Hepatocyte (in vitro differentiated cells): ENCODE data around the gene ATP5PF. TPM values are rescaled to one million over a fixed set of nuclear protein-coding genes. Genes with fewer than 3 reads are reported as not detected.

ENCODE experiments used
- DNase-seq: peaks from one replicate; pipeline ENCODE4 v3.0.0-alpha.2; 2016; ENCODE audit warnings: low spot score
- H2AFZ ChIP-seq: fragments of 200-600 bp; sonication (generic); 2 replicates; pipeline ENCODE4 v1.6.0; 2016; ENCODE audit warnings: antibody characterized with exemption, mild to moderate bottlenecking
- H3K27ac ChIP-seq: fragments of 200-600 bp; sonication (generic); 2 replicates; pipeline ENCODE4 v1.5.1; 2016; ENCODE audit warnings: mild to moderate bottlenecking
- H3K27me3 ChIP-seq: fragments of 200-600 bp; sonication (generic); 2 replicates; pipeline ENCODE4 v1.6.1; 2016
- H3K36me3 ChIP-seq: fragments of 200-600 bp; sonication (generic); replicated peaks from 2 replicates; pipeline ENCODE4 v1.5.1; 2016; ENCODE audit warnings: low read depth; ENCODE audit not compliant: insufficient read depth
- H3K4me1 ChIP-seq: fragments of 200-600 bp; sonication (generic); 2 replicates; pipeline ENCODE4 v1.5.1; 2016; ENCODE audit warnings: mild to moderate bottlenecking, moderate library complexity; ENCODE audit not compliant: insufficient read depth
- H3K4me2 ChIP-seq: fragments of 200-600 bp; sonication (generic); 2 replicates; pipeline ENCODE4 v1.6.0; 2016
- H3K4me3 ChIP-seq: fragments of 200-600 bp; sonication (generic); 2 replicates; pipeline ENCODE4 v1.5.1; 2016; ENCODE audit warnings: mild to moderate bottlenecking
- H3K79me2 ChIP-seq: fragments of 200-600 bp; sonication (generic); 2 replicates; pipeline ENCODE4 v1.6.0; 2017; ENCODE audit warnings: mild to moderate bottlenecking
- H3K9me2 ChIP-seq: fragments of 200-600 bp; sonication (generic); replicated peaks from 2 replicates; pipeline ENCODE4 v1.6.0; 2017; ENCODE audit warnings: mild to moderate bottlenecking; ENCODE audit not compliant: insufficient read depth
- H3K9me3 ChIP-seq: fragments of 200-600 bp; sonication (generic); 2 replicates; pipeline ENCODE4 v1.5.1; 2016; ENCODE audit warnings: low read depth, mild to moderate bottlenecking
- H4K20me1 ChIP-seq: fragments of 200-600 bp; sonication (generic); 2 replicates; pipeline ENCODE4 v1.6.0; 2016; ENCODE audit warnings: mild to moderate bottlenecking; ENCODE audit not compliant: insufficient read depth, poor library complexity, severe bottlenecking
- CTCF ChIP-seq: fragments of 200-600 bp; sonication (generic); IDR thresholded peaks from 2 replicates; pipeline ENCODE4 v1.5.1; 2016; ENCODE audit warnings: antibody characterized with exemption, mild to moderate bottlenecking; ENCODE audit not compliant: poor library complexity
- EZH2 ChIP-seq: fragments of 200-600 bp; sonication (generic); IDR thresholded peaks from 2 replicates; pipeline ENCODE4 v1.6.1; 2016; ENCODE audit warnings: antibody characterized with exemption, mild to moderate bottlenecking, borderline replicate concordance
- EZH2phosphoT487 ChIP-seq: fragments of 200-600 bp; sonication (generic); IDR thresholded peaks from one replicate; pipeline ENCODE4 v1.6.1; 2018; ENCODE audit warnings: antibody characterized with exemption, mild to moderate bottlenecking, low read depth, moderate library complexity; ENCODE audit not compliant: unreplicated experiment, severe bottlenecking
- WGBS: methylation state at CpG from one replicate; pipeline ENCODE4 v1.1.6; 2016; ENCODE audit warnings: low lambda C conversion rate; ENCODE audit errors: missing lambda C conversion rate; 5-methylcytosine and 5-hydroxymethylcytosine counted together
- polyA plus RNA-seq: library from polyadenylated mRNA; unstranded; fragments of >200 nt; fragmentation: Nextera tagmentation; extraction: Ambion mirVana; gene quantifications from 2 replicates; pipeline ENCODE4 v1.2.1, GENCODE V29; 2016
- total RNA-seq: library from RNA; depleted of rRNA; stranded (reverse); fragments of >200 nt; gene quantifications from 2 replicates; pipeline ENCODE4 v1.2.3, GENCODE V29; 2014

The ATP5PF gene
- total and polyA plus RNA-seq, 2 experiments from 2014 or later = 178 to 510 TPM

- Histone ChIP-seq H2AFZ (no peak overlapping the region), H3K79me2 (no peaks in the 10 kb centered on the region), H3K4me3 (no peak overlapping the region), H3K27ac (no peak overlapping the region), H4K20me1 (no peaks in the 10 kb centered on the region), H3K4me2 (no peak overlapping the region), H3K9me2 (no peaks in the 10 kb centered on the region), H3K9me3 (no peaks in the 10 kb centered on the region), H3K36me3 (no peaks in the 10 kb centered on the region), H3K27me3 (no peaks in the 10 kb centered on the region), H3K4me1 (no peaks in the 10 kb centered on the region)
- no peak for DNase-seq
- TF ChIP-seq EZH2phosphoT487 = no peak
- TF ChIP-seq EZH2 = no peak
- TF ChIP-seq CTCF = no peak
- WGBS = 84% methylated on average over 3 of the region's 3 CpGs
These were observed 42.7 kb downstream of the ATP5PF start for GRCh38 chr21:25691976-25692375.

- no peak overlapping the region for H3K4me2 ChIP-seq
- H3K9me2 ChIP-seq = no peaks in the 10 kb centered on the region
- no peaks in the 10 kb centered on the region for H3K4me1 ChIP-seq
- H3K79me2 ChIP-seq = no peaks in the 10 kb centered on the region
- H3K9me3 ChIP-seq = no peaks in the 10 kb centered on the region
- H3K36me3 ChIP-seq = no peaks in the 10 kb centered on the region
- WGBS = 71% methylated on average over 1 of the region's 1 CpG
- no peak for DNase-seq
- no peak overlapping the region for H3K4me3 ChIP-seq
- H3K27ac ChIP-seq = no peak overlapping the region
- no peaks in the 10 kb centered on the region for H3K27me3 ChIP-seq
- no peak overlapping the region for H2AFZ ChIP-seq
- no peaks in the 10 kb centered on the region for H4K20me1 ChIP-seq
- no peak for TF ChIP-seq EZH2phosphoT487
- TF ChIP-seq CTCF = no peak
- no peak for TF ChIP-seq EZH2
These were observed 45.5 kb downstream of the ATP5PF start for GRCh38 chr21:25689226-25689625.

GRCh38 chr21:25688275-25689155 lies 46.2 kb downstream of the ATP5PF start:
- H3K9me2 ChIP-seq = no peaks in the 10 kb centered on the region
- no peak for TF ChIP-seq EZH2phosphoT487
- TF ChIP-seq EZH2 = no peak
- TF ChIP-seq CTCF = no peak
- no peaks in the 10 kb centered on the region for H3K79me2 ChIP-seq
- WGBS = 91% methylated on average over 9 of the region's 9 CpGs
- DNase-seq = no peak
- no peaks in the 10 kb centered on the region for H3K4me1 ChIP-seq
- H3K4me3 ChIP-seq = no peak overlapping the region
- no peaks in the 10 kb centered on the region for H3K36me3 ChIP-seq
- no peak overlapping the region for H3K27ac ChIP-seq
- H4K20me1 ChIP-seq = no peaks in the 10 kb centered on the region
- no peaks in the 10 kb centered on the region for H3K9me3 ChIP-seq
- no peaks in the 10 kb centered on the region for H3K27me3 ChIP-seq
- no peak overlapping the region for H3K4me2 ChIP-seq
- H2AFZ ChIP-seq = no peak overlapping the region
